ENCODE measurements around the gene TNFRSF17. TPM values are rescaled to one million over a fixed set of nuclear protein-coding genes. Genes with fewer than 3 reads are reported as not detected.
A peak's percentile ranks its signal among the peaks of the same experiment; 100 is the strongest.

TNFRSF17 gene
- total RNA-seq, 2 donors from 2014 or later, result not detected

DNA sequence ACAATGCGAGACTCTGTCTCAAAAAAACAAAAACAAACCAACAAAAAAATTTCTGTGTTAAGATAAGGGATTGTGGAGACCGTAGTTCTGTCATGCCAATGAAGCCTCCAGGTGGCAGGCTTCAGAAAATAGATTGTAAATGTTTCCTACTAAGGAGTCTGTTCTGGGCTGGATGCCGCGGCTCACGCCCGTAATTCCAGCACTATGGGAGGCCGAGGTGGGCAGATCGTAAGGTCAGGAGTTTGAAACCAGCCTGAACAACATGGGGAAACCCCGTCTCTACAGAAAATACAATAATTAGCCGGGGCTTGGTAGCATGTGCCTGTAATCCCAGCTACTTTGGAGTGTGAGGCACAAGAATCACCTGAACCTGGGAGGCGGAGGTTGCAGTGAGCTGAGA lies 7.1 kb downstream of the TNFRSF17 start:
- Mint-ChIP-seq H3K27ac (no peak overlapping the region), H3K4me1 (peaks cover 2% of the 10 kb centered on the region), H3K36me3 (ENCODE audit: low read depth) (peaks cover 14% of the 10 kb centered on the region), H3K27me3 (ENCODE audit: insufficient read depth) (no peaks in the 10 kb centered on the region), H3K4me3 (no peak overlapping the region), H3K9me3 (no peaks in the 10 kb centered on the region)
- no peak overlapping the region for H3K27ac ChIP-seq (ENCODE audit: low read depth, low read length)
- no peaks in the 10 kb centered on the region for H3K9me3 ChIP-seq (ENCODE audit: control insufficient read depth, low read length)
- TF ChIP-seq, protein P1, sequence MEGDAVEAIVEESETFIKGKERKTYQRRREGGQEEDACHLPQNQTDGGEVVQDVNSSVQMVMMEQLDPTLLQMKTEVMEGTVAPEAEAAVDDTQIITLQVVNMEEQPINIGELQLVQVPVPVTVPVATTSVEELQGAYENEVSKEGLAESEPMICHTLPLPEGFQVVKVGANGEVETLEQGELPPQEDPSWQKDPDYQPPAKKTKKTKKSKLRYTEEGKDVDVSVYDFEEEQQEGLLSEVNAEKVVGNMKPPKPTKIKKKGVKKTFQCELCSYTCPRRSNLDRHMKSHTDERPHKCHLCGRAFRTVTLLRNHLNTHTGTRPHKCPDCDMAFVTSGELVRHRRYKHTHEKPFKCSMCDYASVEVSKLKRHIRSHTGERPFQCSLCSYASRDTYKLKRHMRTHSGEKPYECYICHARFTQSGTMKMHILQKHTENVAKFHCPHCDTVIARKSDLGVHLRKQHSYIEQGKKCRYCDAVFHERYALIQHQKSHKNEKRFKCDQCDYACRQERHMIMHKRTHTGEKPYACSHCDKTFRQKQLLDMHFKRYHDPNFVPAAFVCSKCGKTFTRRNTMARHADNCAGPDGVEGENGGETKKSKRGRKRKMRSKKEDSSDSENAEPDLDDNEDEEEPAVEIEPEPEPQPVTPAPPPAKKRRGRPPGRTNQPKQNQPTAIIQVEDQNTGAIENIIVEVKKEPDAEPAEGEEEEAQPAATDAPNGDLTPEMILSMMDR (conservative IDR thresholded peaks at IDR 0.05), result peak; percentile 65
- no peaks in the 10 kb centered on the region for H3K27me3 ChIP-seq (ENCODE audit: control insufficient read depth, insufficient read depth, low read length, poor library complexity, severe bottlenecking)
- no peaks in the 10 kb centered on the region for H3K36me3 ChIP-seq (ENCODE audit: control insufficient read depth, insufficient read depth, low read length)
- H3K9ac ChIP-seq (ENCODE audit: extremely low read depth, low read length, poor library complexity, severe bottlenecking), result no peak overlapping the region
- WGBS, 2 experiments (ENCODE audit: insufficient coverage in 1 of 2, insufficient read length in 1 of 2), result 81 to 84% methylated on average over 10 to 11 of the region's 11 CpGs
- no peak overlapping the region for H3K4me3 ChIP-seq (ENCODE audit: low read length)
- peak; percentile 67 for DNase-seq
- no peaks in the 10 kb centered on the region for H3K4me1 ChIP-seq (ENCODE audit: control insufficient read depth, insufficient read depth, low read length)

DNA sequence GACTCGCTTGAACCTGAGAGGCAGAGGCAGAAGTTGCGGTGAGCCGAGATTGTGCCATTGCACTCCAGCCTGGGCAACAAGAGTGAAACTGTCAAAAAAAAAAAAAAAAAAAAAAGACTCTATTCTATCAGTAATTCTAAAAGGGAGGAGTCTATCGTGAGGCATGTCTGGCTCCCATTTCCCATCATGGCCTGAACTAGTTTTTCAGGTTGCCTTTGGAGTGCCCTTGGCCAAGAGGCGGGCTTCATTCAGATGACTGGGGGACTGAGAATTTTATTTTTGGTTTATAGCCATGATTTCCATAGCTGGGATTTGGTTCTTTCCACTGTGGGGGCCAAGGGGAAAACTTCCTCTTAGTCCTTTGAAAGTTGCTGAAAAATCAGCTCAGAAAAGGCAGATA lies 8.1 kb downstream of the TNFRSF17 start:
- no peaks in the 10 kb centered on the region for H3K27me3 Mint-ChIP-seq (ENCODE audit: insufficient read depth)

DNA sequence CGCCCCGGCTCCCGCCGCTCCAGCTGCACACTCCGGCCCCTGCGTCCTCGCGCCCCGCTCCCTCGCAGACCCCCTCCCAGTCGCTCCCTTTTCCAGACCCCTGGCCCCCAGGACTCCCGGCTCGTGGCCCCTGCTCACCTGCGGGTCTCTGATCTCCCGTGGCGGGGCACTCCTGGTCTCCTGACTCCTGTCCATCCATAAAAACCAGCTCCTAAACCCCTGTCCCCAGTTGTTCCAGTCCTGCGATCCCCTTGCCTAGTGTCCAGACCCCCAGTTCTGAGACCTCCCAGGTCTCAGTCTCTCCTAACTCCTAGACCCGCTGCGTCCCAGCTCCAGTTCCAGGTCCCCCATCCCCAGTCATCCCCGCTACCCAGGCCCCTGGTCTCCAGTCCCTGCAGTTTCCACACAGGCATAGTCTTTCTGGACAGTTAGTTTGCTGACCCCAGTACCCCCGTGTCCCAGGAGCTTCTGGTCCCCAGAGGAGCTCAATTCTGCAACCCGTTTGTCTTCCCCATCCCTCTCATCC lies 11.9 kb downstream of the TNFRSF17 start:
- Mint-ChIP-seq H3K9me3 (no peaks in the 10 kb centered on the region), H3K4me3 (peak overlapping the region; percentile 91), H3K4me1 (peaks cover 8% of the 10 kb centered on the region), H3K27me3 (ENCODE audit: insufficient read depth) (no peaks in the 10 kb centered on the region), H3K27ac (peak overlapping the region; percentile 77), H3K36me3 (ENCODE audit: low read depth) (peaks cover 14% of the 10 kb centered on the region)
- TF ChIP-seq, protein P1 (conservative IDR thresholded peaks at IDR 0.05), result no peak
- H3K36me3 ChIP-seq (ENCODE audit: control insufficient read depth, insufficient read depth, low read length), result no peaks in the 10 kb centered on the region
- no peak overlapping the region for H3K27ac ChIP-seq (ENCODE audit: low read depth, low read length)
- H3K9ac ChIP-seq (ENCODE audit: extremely low read depth, low read length, poor library complexity, severe bottlenecking), result peak overlapping the region; percentile 49
- 1 to 2% methylated on average over 11 to 22 of the region's 22 CpGs for WGBS, 2 experiments (ENCODE audit: insufficient coverage in 1 of 2, insufficient read length in 1 of 2)
- no peak for DNase-seq
- H3K4me3 ChIP-seq (ENCODE audit: low read length), result peak overlapping the region; percentile 98
- H3K27me3 ChIP-seq (ENCODE audit: control insufficient read depth, insufficient read depth, low read length, poor library complexity, severe bottlenecking), result no peaks in the 10 kb centered on the region
- H3K9me3 ChIP-seq (ENCODE audit: control insufficient read depth, low read length), result no peaks in the 10 kb centered on the region
- no peaks in the 10 kb centered on the region for H3K4me1 ChIP-seq (ENCODE audit: control insufficient read depth, insufficient read depth, low read length)

More for the DNA sequence above, 8.1 kb downstream of the TNFRSF17 start:
- H3K9ac ChIP-seq (ENCODE audit: extremely low read depth, low read length, poor library complexity, severe bottlenecking), result no peak overlapping the region
- H3K27ac ChIP-seq (ENCODE audit: low read depth, low read length), result no peak overlapping the region
- no peaks in the 10 kb centered on the region for H3K9me3 ChIP-seq (ENCODE audit: control insufficient read depth, low read length)
- H3K4me1 ChIP-seq (ENCODE audit: control insufficient read depth, insufficient read depth, low read length), result no peaks in the 10 kb centered on the region
- H3K27me3 ChIP-seq (ENCODE audit: control insufficient read depth, insufficient read depth, low read length, poor library complexity, severe bottlenecking), result no peaks in the 10 kb centered on the region
- peaks cover 14% of the 10 kb centered on the region for H3K36me3 Mint-ChIP-seq (ENCODE audit: low read depth)
- no peak overlapping the region for H3K4me3 ChIP-seq (ENCODE audit: low read length)
- no peak overlapping the region for H3K27ac Mint-ChIP-seq
- no peak for DNase-seq
- 92 to 100% methylated on average over 1 to 5 of the region's 5 CpGs for WGBS, 2 experiments (ENCODE audit: insufficient coverage in 1 of 2, insufficient read length in 1 of 2)
- no peak overlapping the region for H3K4me3 Mint-ChIP-seq
- H3K36me3 ChIP-seq (ENCODE audit: control insufficient read depth, insufficient read depth, low read length), result no peaks in the 10 kb centered on the region
- H3K9me3 Mint-ChIP-seq, result no peaks in the 10 kb centered on the region
- H3K4me1 Mint-ChIP-seq, result peaks cover 8% of the 10 kb centered on the region
- TF ChIP-seq, protein P1 (conservative IDR thresholded peaks at IDR 0.05), result no peak
